Caco-2 (cell line): Measurements from ENCODE around the gene CIZ1. TPM values are rescaled to one million over a fixed set of nuclear protein-coding genes. Genes with fewer than 3 reads are reported as not detected.

Source experiments
- BruUV-seq: library from RNA; stranded (reverse); fragments of 400-500 nt; replicated peaks from 2 replicates; lab custom pipeline; 2021; lab: Mats Ljungman, UMichigan
- CTCF ChIA-PET: fragments of 300-600 bp; sonication (Branson Sonifier 250); formaldehyde crosslinking; loops from one replicate; lab custom pipeline; 2022; ENCODE audit warnings: antibody characterized with exemption; lab: Charles Lee
- POLR2A ChIA-PET: fragments of 300-600 bp; sonication (Branson Sonifier 250); formaldehyde crosslinking; loops from one replicate; lab custom pipeline; 2022; ENCODE audit warnings: antibody characterized with exemption; lab: Charles Lee
- DNase-seq, 2 experiments: peaks; one replicate each; pipeline versions ENCODE4 v3.0.0 to v3.0.0-alpha.2; 2020 to 2022
- H3K27me3 ChIP-seq: replicated peaks from 2 replicates; pipeline ENCODE4 v1.6.0; 2011; ENCODE audit warnings: low read length; ENCODE audit not compliant: control insufficient read depth, insufficient read depth
- H3K36me3 ChIP-seq: 2 replicates; pipeline ENCODE4 v1.5.1; 2011; ENCODE audit warnings: low read length; ENCODE audit not compliant: control insufficient read depth, insufficient read depth
- H3K4me1 ChIP-seq: fragments of 250-450 bp; sonication (Bioruptor Pico); 2 replicates; pipeline ENCODE4 v1.5.1; 2020; ENCODE audit warnings: mild to moderate bottlenecking
- H3K4me3 ChIP-seq: 2 replicates; pipeline ENCODE4 v1.5.1; 2011; ENCODE audit warnings: low read depth, mild to moderate bottlenecking, control low read depth, low read length
- H3K9me3 ChIP-seq: fragments of 250-450 bp; sonication (Bioruptor Pico); 2 replicates; pipeline ENCODE4 v1.5.1; 2020; ENCODE audit warnings: mild to moderate bottlenecking, moderate library complexity
- H3K27ac Mint-ChIP-seq: one replicate; pipeline ENCODE4 v1.8.0; 2022; ENCODE audit warnings: mixed read lengths; ENCODE audit not compliant: unreplicated experiment
- H3K27me3 Mint-ChIP-seq: one replicate; pipeline ENCODE4 v1.8.0; 2022; ENCODE audit warnings: mixed read lengths; ENCODE audit not compliant: insufficient read depth, unreplicated experiment
- H3K36me3 Mint-ChIP-seq: one replicate; pipeline ENCODE4 v1.8.0; 2022; ENCODE audit warnings: mild to moderate bottlenecking, mixed read lengths; ENCODE audit not compliant: insufficient read depth, unreplicated experiment
- H3K4me1 Mint-ChIP-seq: one replicate; pipeline ENCODE4 v1.8.0; 2022; ENCODE audit warnings: low read depth, mixed read lengths; ENCODE audit not compliant: unreplicated experiment
- H3K4me3 Mint-ChIP-seq: one replicate; pipeline ENCODE4 v1.8.0; 2022; ENCODE audit warnings: mild to moderate bottlenecking, moderate library complexity, mixed read lengths; ENCODE audit not compliant: unreplicated experiment
- H3K9me3 Mint-ChIP-seq: one replicate; pipeline ENCODE4 v1.8.0; 2022; ENCODE audit warnings: mixed read lengths; ENCODE audit not compliant: unreplicated experiment
- intact Hi-C: fragments of 100-400 bp; cut with micrococcal nuclease; formaldehyde crosslinking; loops from one replicate; pipeline ENCODE4 v1.10.0; 2022; ENCODE audit not compliant: unreplicated experiment
- total RNA-seq: library from RNA; stranded (reverse); gene quantifications from 2 replicates; pipeline ENCODE4 v1.2.3, GENCODE V29; 2022
- TF ChIP-seq, protein P1 (sequence below), 2 experiments: fragments of 200-600 bp in 1 of 2; IDR thresholded peaks; 1 replicate in 1 of 2; 2 replicates in 1 of 2; pipeline versions ENCODE4 v1.5.1 to v1.8.0; 2011 to 2022; ENCODE audit warnings: antibody characterized with exemption in 1 of 2, control low read depth in 1 of 2, inconsistent platforms in 1 of 2, low read depth in 1 of 2, low read length in 1 of 2, mild to moderate bottlenecking in 1 of 2, moderate library complexity in 1 of 2; ENCODE audit not compliant: insufficient read depth in 1 of 2, severe bottlenecking in 1 of 2, unreplicated experiment in 1 of 2

The CIZ1 gene
- total RNA-seq, 1 experiment from 2014 or later = 187 TPM

DNA sequence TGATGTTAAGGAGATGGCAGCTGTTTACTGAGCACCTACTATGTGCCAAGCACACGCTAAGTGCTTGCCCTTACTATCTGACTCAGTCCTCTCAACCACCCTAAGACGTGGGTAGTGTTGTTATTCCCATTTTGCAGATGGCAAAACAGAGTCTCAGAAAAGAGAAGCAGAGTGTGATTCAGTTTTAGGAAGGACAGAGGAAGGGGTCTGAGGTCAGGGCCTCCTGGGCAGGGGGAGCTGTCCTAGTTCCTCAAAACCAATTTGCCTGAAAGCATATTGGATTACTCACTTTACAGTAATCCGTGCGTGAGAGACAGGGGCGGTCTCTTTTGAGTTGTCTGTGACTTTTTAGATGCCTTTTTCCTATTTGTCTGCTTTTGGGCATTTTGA is 35.0 kb upstream of the CIZ1 start:
- TF ChIP-seq, protein P1, sequence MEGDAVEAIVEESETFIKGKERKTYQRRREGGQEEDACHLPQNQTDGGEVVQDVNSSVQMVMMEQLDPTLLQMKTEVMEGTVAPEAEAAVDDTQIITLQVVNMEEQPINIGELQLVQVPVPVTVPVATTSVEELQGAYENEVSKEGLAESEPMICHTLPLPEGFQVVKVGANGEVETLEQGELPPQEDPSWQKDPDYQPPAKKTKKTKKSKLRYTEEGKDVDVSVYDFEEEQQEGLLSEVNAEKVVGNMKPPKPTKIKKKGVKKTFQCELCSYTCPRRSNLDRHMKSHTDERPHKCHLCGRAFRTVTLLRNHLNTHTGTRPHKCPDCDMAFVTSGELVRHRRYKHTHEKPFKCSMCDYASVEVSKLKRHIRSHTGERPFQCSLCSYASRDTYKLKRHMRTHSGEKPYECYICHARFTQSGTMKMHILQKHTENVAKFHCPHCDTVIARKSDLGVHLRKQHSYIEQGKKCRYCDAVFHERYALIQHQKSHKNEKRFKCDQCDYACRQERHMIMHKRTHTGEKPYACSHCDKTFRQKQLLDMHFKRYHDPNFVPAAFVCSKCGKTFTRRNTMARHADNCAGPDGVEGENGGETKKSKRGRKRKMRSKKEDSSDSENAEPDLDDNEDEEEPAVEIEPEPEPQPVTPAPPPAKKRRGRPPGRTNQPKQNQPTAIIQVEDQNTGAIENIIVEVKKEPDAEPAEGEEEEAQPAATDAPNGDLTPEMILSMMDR (IDR thresholded peaks at IDR 0.05; ENCODE audit: insufficient read depth in 1 of 2, low read depth in 1 of 2, low read length in 1 of 2, severe bottlenecking in 1 of 2, unreplicated experiment in 1 of 2) = no peak
- H3K4me1 Mint-ChIP-seq = no peaks in the 10 kb centered on the region
- H3K9me3 Mint-ChIP-seq = no peaks in the 10 kb centered on the region
- ChIA-PET CTCF (no interaction called here), POLR2A (no interaction called here)
- Histone ChIP-seq H3K9me3 (no peaks in the 10 kb centered on the region), H3K4me1 (no peaks in the 10 kb centered on the region), H3K27me3 (no peaks in the 10 kb centered on the region), H3K4me3 (no peak overlapping the region), H3K36me3 (no peaks in the 10 kb centered on the region)
- DNase-seq = no peak
- no peak overlapping the region for H3K4me3 Mint-ChIP-seq
- no TSS peak for BruUV-seq
- no peak overlapping the region for H3K27ac Mint-ChIP-seq
- H3K36me3 Mint-ChIP-seq = peaks cover 5% of the 10 kb centered on the region
- intact Hi-C loops = no loop called here
- no peaks in the 10 kb centered on the region for H3K27me3 Mint-ChIP-seq

DNA sequence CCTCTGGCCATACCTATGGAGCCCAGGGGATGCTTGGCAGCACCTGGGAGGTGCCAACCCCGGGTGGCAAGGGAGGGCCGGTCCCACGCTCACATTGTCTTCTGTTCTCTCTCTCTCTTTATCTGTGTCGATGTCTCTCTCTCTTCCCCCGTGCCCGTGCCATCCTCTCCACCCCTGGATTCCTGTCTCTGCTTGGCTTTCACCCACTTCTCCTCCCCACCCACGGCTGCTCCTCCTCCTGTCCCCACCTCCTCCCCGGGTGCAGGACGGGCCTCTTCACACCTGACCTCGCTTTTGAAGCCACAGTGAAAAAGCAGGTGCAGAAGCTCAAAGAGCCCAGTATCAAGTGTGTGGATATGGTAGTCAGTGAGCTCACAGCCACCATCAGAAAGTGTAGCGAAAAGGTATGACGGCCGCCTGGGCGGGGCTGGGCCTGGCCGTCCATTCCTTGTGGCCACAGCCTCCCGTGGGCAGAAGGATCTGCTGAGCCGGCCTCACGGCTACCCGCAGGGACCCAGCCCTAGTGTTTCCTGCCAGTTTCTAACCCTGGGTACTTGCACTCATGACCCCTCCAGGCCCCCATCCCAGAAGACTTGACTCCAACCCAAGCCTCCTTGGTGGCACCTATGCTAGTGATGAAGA is 34.5 kb upstream of the CIZ1 start:
- Mint-ChIP-seq H3K4me1 (no peaks in the 10 kb centered on the region), H3K27me3 (peaks cover 1% of the 10 kb centered on the region), H3K4me3 (no peak overlapping the region), H3K36me3 (peaks cover 5% of the 10 kb centered on the region), H3K9me3 (no peaks in the 10 kb centered on the region), H3K27ac (no peak overlapping the region)
- intact Hi-C loops = no loop called here
- Histone ChIP-seq H3K27me3 (no peaks in the 10 kb centered on the region), H3K4me1 (no peaks in the 10 kb centered on the region), H3K9me3 (no peaks in the 10 kb centered on the region), H3K4me3 (no peak overlapping the region), H3K36me3 (no peaks in the 10 kb centered on the region)
- no TSS peak for BruUV-seq
- DNase-seq = no peak
- POLR2A ChIA-PET = no interaction called here
- TF ChIP-seq, protein P1 (IDR thresholded peaks at IDR 0.05; ENCODE audit: insufficient read depth in 1 of 2, low read depth in 1 of 2, low read length in 1 of 2, severe bottlenecking in 1 of 2, unreplicated experiment in 1 of 2) = no peak
- CTCF ChIA-PET = interaction anchor here (0.6 kb wide), 2 partner anchors 25 to 78 kb away, joined by 6 read pairs; no protein-coding TSS in a partner anchor

DNA sequence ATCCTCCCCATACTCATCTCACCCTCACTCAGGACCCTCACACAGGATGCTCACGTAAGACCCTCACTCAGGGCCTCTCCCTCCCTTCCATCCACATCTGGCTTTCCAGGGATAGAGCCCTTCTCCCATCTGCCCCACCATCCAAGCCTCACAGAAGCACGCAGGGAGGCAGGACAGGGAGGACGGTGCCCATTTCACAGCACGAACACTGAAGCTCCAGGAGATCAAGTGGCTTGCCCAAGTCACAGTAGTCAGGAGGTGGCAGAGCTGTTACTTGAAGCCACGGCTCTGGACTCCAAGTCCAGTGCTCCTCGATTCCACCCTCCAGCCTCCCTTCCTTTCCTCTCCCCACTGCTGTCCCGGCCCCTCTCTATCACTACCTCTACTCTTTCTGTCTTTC is 33.5 kb upstream of the CIZ1 start:
- Histone ChIP-seq H3K36me3 (no peaks in the 10 kb centered on the region), H3K27me3 (no peaks in the 10 kb centered on the region), H3K9me3 (no peaks in the 10 kb centered on the region), H3K4me1 (no peaks in the 10 kb centered on the region), H3K4me3 (no peak overlapping the region)
- Mint-ChIP-seq H3K4me3 (no peak overlapping the region), H3K9me3 (no peaks in the 10 kb centered on the region), H3K4me1 (no peaks in the 10 kb centered on the region), H3K36me3 (peaks cover 5% of the 10 kb centered on the region), H3K27me3 (peaks cover 3% of the 10 kb centered on the region), H3K27ac (no peak overlapping the region)
- no TSS peak for BruUV-seq
- intact Hi-C loops = no loop called here
- POLR2A ChIA-PET = no interaction called here
- TF ChIP-seq, protein P1 (IDR thresholded peaks at IDR 0.05; ENCODE audit: insufficient read depth in 1 of 2, low read depth in 1 of 2, low read length in 1 of 2, severe bottlenecking in 1 of 2, unreplicated experiment in 1 of 2) = no peak
- CTCF ChIA-PET = interaction anchor here (0.6 kb wide), 1 partner anchor 77 kb away, joined by 6 read pairs; no protein-coding TSS in a partner anchor
- no peak for DNase-seq
